PC-9 (cell line): Measurements from ENCODE around the gene ATP11B.

ENCODE experiments used
- CTCF ChIP-seq: fragments of 200-600 bp; sonication (generic); conservative IDR thresholded peaks from 2 replicates; pipeline ENCODE4 v1.6.1; 2017; ENCODE audit warnings: mixed run types, antibody characterized with exemption, mild to moderate bottlenecking, moderate library complexity
- EZH2 ChIP-seq: fragments of 200-600 bp; sonication (generic); IDR thresholded peaks from 2 replicates; pipeline ENCODE4 v1.8.0; 2017; ENCODE audit warnings: antibody characterized with exemption, low read depth

- no peak for TF ChIP-seq CTCF
- TF ChIP-seq EZH2 = no peak
Measured at GRCh38 chr3:182911782-182912111, 118.4 kb downstream of the ATP11B start.
